Endothelial cell of umbilical vein (primary cell): ENCODE measurements around the gene AACS. TPM values are rescaled to one million over a fixed set of nuclear protein-coding genes. Genes with fewer than 3 reads are reported as not detected.
A peak's percentile ranks its signal among the peaks of the same experiment; 100 is the strongest.

Experiments
- BruUV-seq: library from RNA; stranded (reverse); fragments of 400-500 nt; replicated peaks from 2 replicates; lab custom pipeline; 2021; lab: Mats Ljungman, UMichigan
- CTCF ChIA-PET: fragments of 300-600, 350-600 bp; sonication (Branson Sonifier 250); formaldehyde crosslinking; loops from one replicate; lab custom pipeline; 2021; ENCODE audit warnings: antibody characterized with exemption, inconsistent platforms; lab: Charles Lee
- POLR2A ChIA-PET: fragments of 300-600, 350-600 bp; sonication (Branson Sonifier 250); formaldehyde crosslinking; loops from one replicate; lab custom pipeline; 2021; ENCODE audit warnings: antibody characterized with exemption, inconsistent platforms; lab: Charles Lee
- DNase-seq: peaks from one replicate; pipeline ENCODE4 v3.0.0-alpha.2; 2011; ENCODE audit warnings: low read depth, low spot score
- FAIRE-seq: peaks from 2 replicates; lab custom pipeline; 2011; peaks lifted over from hg19 to GRCh38; lab: Jason Lieb, UNC
- H2AFZ ChIP-seq: 2 replicates; pipeline ENCODE4 v1.6.0; 2012; ENCODE audit warnings: low read depth, low read length, control low read depth, inconsistent platforms
- H3K27ac ChIP-seq: 2 replicates; pipeline ENCODE4 v1.5.1; 2011; ENCODE audit warnings: low read depth, mild to moderate bottlenecking, control low read depth, low read length, moderate library complexity; ENCODE audit not compliant: insufficient read depth
- H3K27me3 ChIP-seq, 2 experiments: 2 replicates each; pipeline versions ENCODE4 v1.6.0 to v1.6.1; 2011; ENCODE audit warnings: low read length in 2 of 2, mixed read lengths in 1 of 2; ENCODE audit not compliant: control insufficient read depth in 2 of 2, insufficient read depth in 2 of 2
- H3K36me3 ChIP-seq, 2 experiments: 2 replicates in 1 of 2; 3 replicates in 1 of 2; pipeline ENCODE4 v1.5.1; 2011; ENCODE audit warnings: low read length in 2 of 2, mild to moderate bottlenecking in 1 of 2, moderate library complexity in 1 of 2; ENCODE audit not compliant: control insufficient read depth in 2 of 2, insufficient read depth in 2 of 2; ENCODE audit errors: extremely low read depth in 1 of 2
- H3K4me1 ChIP-seq: 3 replicates; pipeline ENCODE4 v1.5.1; 2011; ENCODE audit warnings: mild to moderate bottlenecking, low read length; ENCODE audit not compliant: control insufficient read depth, insufficient read depth; ENCODE audit errors: extremely low read depth
- H3K4me2 ChIP-seq: 2 replicates; pipeline ENCODE4 v1.6.1; 2011; ENCODE audit warnings: low read length, control low read depth, mixed read lengths; ENCODE audit not compliant: insufficient read depth
- H3K4me3 ChIP-seq, 3 experiments: fragments of 200-600 bp in 1 of 3; sonication (generic), shearing (Covaris generic) in 1 of 3; replicated peaks in 1 of 3; 2 replicates each; pipeline ENCODE4 v1.5.1; 2011 to 2016; ENCODE audit warnings: control low read depth in 3 of 3, low read length in 3 of 3, mild to moderate bottlenecking in 2 of 3, inconsistent platforms in 1 of 3, low read depth in 1 of 3, moderate library complexity in 1 of 3; ENCODE audit not compliant: insufficient read depth in 1 of 3
- H3K79me2 ChIP-seq: 2 replicates; pipeline ENCODE4 v1.6.0; 2012; ENCODE audit warnings: low read length, inconsistent platforms; ENCODE audit not compliant: control insufficient read depth, insufficient read depth
- H3K9ac ChIP-seq: replicated peaks from 2 replicates; pipeline ENCODE3; 2011; ENCODE audit warnings: low read length, control low read depth; ENCODE audit not compliant: insufficient read depth; ENCODE audit errors: extremely low read depth
- H3K9me1 ChIP-seq: replicated peaks from 3 replicates; pipeline ENCODE4 v1.6.0; 2011; ENCODE audit warnings: mild to moderate bottlenecking, low read length; ENCODE audit not compliant: control insufficient read depth, insufficient read depth; ENCODE audit errors: extremely low read depth
- H3K9me3 ChIP-seq: replicated peaks from 2 replicates; pipeline ENCODE4 v1.5.1; 2012; ENCODE audit warnings: low read length, inconsistent platforms; ENCODE audit not compliant: control insufficient read depth, insufficient read depth
- H4K20me1 ChIP-seq: replicated peaks from 2 replicates; pipeline ENCODE3; 2011; ENCODE audit warnings: mild to moderate bottlenecking, low read length; ENCODE audit not compliant: control insufficient read depth, insufficient read depth; ENCODE audit errors: extremely low read depth
- EZH2 ChIP-seq: IDR thresholded peaks from 2 replicates; pipeline ENCODE4 v1.6.1; 2012; ENCODE audit warnings: borderline replicate concordance, low read depth, mild to moderate bottlenecking, moderate library complexity, low read length, inconsistent platforms; ENCODE audit not compliant: severe bottlenecking
- FOS ChIP-seq: IDR thresholded peaks from 2 replicates; pipeline ENCODE4 v1.6.1; 2011; ENCODE audit warnings: mild to moderate bottlenecking, low read length, moderate library complexity, borderline replicate concordance; ENCODE audit not compliant: insufficient read depth
- GATA2 ChIP-seq: IDR thresholded peaks from 2 replicates; pipeline ENCODE4 v1.7.0; 2011; ENCODE audit warnings: low read depth, mild to moderate bottlenecking, moderate library complexity, mixed read lengths, low read length; ENCODE audit not compliant: insufficient read length, insufficient read depth
- JUN ChIP-seq: IDR thresholded peaks from 2 replicates; pipeline ENCODE4 v1.6.1; 2011; ENCODE audit warnings: borderline replicate concordance, low read depth; ENCODE audit not compliant: insufficient read length, insufficient read depth
- MYC ChIP-seq: IDR thresholded peaks from one replicate; pipeline ENCODE4 v1.6.1; 2011; ENCODE audit warnings: mild to moderate bottlenecking, low read depth, low read length
- POLR2A ChIP-seq: IDR thresholded peaks from 2 replicates; pipeline ENCODE4 v1.6.1; 2012; ENCODE audit warnings: low read depth, mild to moderate bottlenecking, control low read depth, low read length
- POLR2AphosphoS5 ChIP-seq: IDR thresholded peaks from 2 replicates; pipeline ENCODE4 v1.6.1; 2012; ENCODE audit warnings: low read depth, mild to moderate bottlenecking, control low read depth, low read length, moderate library complexity; ENCODE audit not compliant: insufficient read depth
- dilution Hi-C: fragments of 300-500 bp; cut with MboI; formaldehyde crosslinking; loops from one replicate; pipeline ENCODE4 v1.15.0; 2019; ENCODE audit warnings: low sequenced_read_pairs; ENCODE audit not compliant: extremely low pct_ligation_motif_present
- intact Hi-C: fragments of 100-400 bp; cut with micrococcal nuclease; formaldehyde crosslinking; loops from one replicate; pipeline ENCODE4 v1.10.0; 2022
- polyA plus RNA-seq, 4 experiments: library from polyadenylated mRNA; depleted of rRNA in 3 of 4; stranded (reverse) in 3 of 4; unstranded in 1 of 4; fragments of >200 nt; gene quantifications; 2 replicates each; pipeline versions ENCODE4 v1.2.1 to v1.2.3, GENCODE V29; 2011 to 2012; ENCODE audit warnings: missing spikeins in 1 of 4
- total RNA-seq: library from RNA; stranded (reverse); gene quantifications from 2 replicates; pipeline ENCODE4 v1.2.3, GENCODE V29; 2021
- TF ChIP-seq, protein P1 (sequence below): IDR thresholded peaks from 2 replicates; pipeline ENCODE4 v1.6.1; 2011; ENCODE audit not compliant: insufficient read depth, insufficient read length
- TF ChIP-seq, protein P2 (sequence below), 2 donors: IDR thresholded peaks; 1 replicate in 1 of 2; 2 replicates in 1 of 2; pipeline ENCODE4 v1.5.1; 2011; ENCODE audit warnings: low read length in 2 of 2, mild to moderate bottlenecking in 2 of 2, moderate library complexity in 2 of 2, control low read depth in 1 of 2, inconsistent platforms in 1 of 2, low read depth in 1 of 2; ENCODE audit not compliant: insufficient read depth in 1 of 2; ENCODE audit errors: extremely low read depth in 1 of 2

Gene AACS
- total and polyA plus RNA-seq, 2 donors (not counting 3 experiments of a cell fraction or from before 2014, with no cell fraction given), result 34.7 to 40.3 TPM

DNA sequence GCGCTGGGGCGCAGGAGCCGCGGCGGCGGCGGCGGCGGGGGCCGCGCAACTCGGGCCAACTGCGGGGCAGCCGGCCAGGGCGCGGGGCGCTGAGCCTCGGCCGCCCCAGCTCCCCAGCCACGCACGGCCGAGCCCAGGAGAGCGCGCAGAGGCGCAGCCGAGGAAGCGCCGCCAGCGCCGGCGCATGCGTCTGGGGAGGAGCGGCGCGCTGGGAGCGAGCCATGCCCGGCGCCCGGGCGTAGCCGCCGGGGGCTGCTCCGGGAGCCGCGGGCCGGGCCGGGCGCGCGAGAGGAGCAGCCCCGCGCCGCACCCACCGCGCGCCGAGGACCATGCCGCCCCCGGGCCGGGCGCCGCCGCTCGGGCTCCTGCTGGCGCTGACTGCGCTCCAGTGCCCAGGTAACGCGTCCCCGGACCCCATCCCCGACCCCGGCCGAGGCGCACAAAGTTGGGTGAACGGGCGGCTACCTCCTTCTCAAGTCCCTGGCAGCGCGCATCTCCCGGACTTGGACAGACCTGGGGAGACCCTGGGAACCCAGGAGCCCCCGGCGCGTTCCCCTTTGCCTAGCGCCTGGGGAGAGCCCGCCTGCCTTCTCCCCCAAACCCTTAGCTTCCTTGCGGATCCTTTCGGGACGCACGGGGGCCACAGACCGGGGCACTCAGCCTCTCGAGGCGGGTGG is 121.4 kb downstream of the AACS start:
- H3K9me3 ChIP-seq, result no peaks in the 10 kb centered on the region
- no peaks in the 10 kb centered on the region for H3K79me2 ChIP-seq
- no peaks in the 10 kb centered on the region for H4K20me1 ChIP-seq
- peaks cover 45 to 49% of the 10 kb centered on the region in 2 experiments for H3K27me3 ChIP-seq
- no peaks in the 10 kb centered on the region for H3K36me3 ChIP-seq
- intact Hi-C loops (loop anchor here (10.0 kb wide), 1 partner anchor 878 kb away; no protein-coding TSS in a partner anchor), dilution Hi-C loops (no loop called here)
- POLR2A ChIA-PET, result no interaction called here
- H3K4me2 ChIP-seq, result peak overlapping the region; percentile 27
- no peaks in the 10 kb centered on the region for H3K4me1 ChIP-seq
- H3K27ac ChIP-seq, result no peak overlapping the region
- peak overlapping the region in 1 of 3 experiments; percentile 19 for H3K4me3 ChIP-seq
- DNase-seq, result no peak
- FAIRE-seq, result no peak
- CTCF ChIA-PET, result interaction anchor here (0.6 to 0.7 kb wide), 2 partner anchors 104 to 216 kb away, joined by 4 read pairs; no protein-coding TSS in a partner anchor
- no peak overlapping the region for H2AFZ ChIP-seq
- H3K9ac ChIP-seq, result no peak overlapping the region
- BruUV-seq, result no TSS peak
- TF ChIP-seq, protein P1, sequence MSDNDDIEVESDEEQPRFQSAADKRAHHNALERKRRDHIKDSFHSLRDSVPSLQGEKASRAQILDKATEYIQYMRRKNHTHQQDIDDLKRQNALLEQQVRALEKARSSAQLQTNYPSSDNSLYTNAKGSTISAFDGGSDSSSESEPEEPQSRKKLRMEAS, result no peak
- TF ChIP-seq POLR2AphosphoS5 (no peak), EZH2 (no peak), FOS (no peak), GATA2 (no peak), POLR2A (no peak), MYC (no peak), JUN (no peak)
- TF ChIP-seq, protein P2, sequence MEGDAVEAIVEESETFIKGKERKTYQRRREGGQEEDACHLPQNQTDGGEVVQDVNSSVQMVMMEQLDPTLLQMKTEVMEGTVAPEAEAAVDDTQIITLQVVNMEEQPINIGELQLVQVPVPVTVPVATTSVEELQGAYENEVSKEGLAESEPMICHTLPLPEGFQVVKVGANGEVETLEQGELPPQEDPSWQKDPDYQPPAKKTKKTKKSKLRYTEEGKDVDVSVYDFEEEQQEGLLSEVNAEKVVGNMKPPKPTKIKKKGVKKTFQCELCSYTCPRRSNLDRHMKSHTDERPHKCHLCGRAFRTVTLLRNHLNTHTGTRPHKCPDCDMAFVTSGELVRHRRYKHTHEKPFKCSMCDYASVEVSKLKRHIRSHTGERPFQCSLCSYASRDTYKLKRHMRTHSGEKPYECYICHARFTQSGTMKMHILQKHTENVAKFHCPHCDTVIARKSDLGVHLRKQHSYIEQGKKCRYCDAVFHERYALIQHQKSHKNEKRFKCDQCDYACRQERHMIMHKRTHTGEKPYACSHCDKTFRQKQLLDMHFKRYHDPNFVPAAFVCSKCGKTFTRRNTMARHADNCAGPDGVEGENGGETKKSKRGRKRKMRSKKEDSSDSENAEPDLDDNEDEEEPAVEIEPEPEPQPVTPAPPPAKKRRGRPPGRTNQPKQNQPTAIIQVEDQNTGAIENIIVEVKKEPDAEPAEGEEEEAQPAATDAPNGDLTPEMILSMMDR (IDR thresholded peaks at IDR 0.05; ENCODE audit: extremely low read depth in 1 of 2, insufficient read depth in 1 of 2, low read depth in 1 of 2, low read length in 2 of 2), result no peak
- H3K9me1 ChIP-seq, result no peaks in the 10 kb centered on the region
